Measurements from ENCODE around the gene DLG1.

DNA sequence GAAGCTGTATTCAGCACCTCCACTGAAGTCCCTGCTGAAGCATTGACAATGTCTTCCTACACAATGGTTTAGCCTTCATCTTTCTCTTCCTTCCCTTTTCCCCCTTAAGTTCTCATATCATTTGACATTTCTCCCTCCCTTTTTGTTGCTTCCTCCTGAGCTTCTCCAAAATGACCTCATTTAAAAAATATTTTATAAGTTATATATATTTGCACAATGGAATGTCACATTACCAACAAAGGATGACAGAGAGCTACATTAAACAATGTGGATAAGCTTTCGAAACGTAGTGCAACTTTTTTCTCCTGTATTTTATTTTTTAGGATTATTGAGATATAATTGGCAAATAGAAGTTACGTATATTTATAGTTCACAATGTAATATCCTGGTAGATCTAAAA is 13.2 kb upstream of the DLG1 start:
- TF ChIP-seq CTCF (conservative IDR thresholded peaks at IDR 0.05; ENCODE audit: low read length) (no peak), EZH2phosphoT487 (IDR thresholded peaks at IDR 0.05; ENCODE audit: borderline replicate concordance, low read depth, low read length) (no peak)
